OCI-LY3 (cell line): Measurements from ENCODE around the gene MFSD6.

Source experiments
- EZH2phosphoT487 ChIP-seq: fragments of 200-600 bp; shearing (Covaris generic); IDR thresholded peaks from 2 replicates; pipeline ENCODE4 v1.6.1; 2018; ENCODE audit warnings: antibody characterized with exemption, mixed run types, low read depth
- TF ChIP-seq, protein P1 (sequence below): fragments of 200-600, 300-600 bp; sonication (generic); IDR thresholded peaks from 2 replicates; pipeline ENCODE4 v1.5.1; 2014; ENCODE audit warnings: antibody characterized with exemption, low read length, low read depth

DNA sequence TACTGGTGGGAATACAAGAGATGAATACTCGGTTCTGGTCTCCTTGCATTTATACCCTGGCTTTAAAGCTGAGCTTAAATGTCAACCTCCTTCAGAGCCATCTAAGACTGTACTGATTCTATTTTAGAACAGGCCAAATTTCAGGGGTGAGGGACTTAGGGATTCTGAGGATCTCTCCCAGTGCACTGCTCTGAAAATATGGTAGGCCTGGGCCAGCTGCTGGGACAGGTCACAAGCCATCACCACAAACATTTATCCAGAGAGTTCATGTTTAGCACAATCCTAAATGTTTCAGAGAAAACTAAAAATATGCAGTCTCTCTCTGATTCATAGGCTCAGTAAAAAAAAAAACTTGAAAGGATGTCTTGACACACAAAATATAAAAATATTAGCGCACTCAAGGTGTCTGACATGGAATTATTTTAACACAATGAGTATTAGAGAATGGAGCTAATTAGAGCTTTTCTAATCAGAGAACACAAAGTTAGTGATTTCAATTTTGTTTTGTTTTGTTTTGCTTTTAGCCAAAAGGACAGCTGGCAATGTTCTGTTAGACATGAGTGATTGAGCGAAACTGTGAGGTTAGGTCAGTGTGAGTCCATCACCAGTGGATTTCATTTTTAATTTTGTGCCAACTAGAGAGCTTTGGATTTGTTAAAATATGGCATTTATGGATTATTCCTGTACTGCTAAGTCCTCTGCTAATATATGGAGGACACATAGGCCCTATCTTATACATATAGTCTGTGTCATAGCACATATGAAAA is 38.8 kb downstream of the MFSD6 start:
- TF ChIP-seq, protein P1, sequence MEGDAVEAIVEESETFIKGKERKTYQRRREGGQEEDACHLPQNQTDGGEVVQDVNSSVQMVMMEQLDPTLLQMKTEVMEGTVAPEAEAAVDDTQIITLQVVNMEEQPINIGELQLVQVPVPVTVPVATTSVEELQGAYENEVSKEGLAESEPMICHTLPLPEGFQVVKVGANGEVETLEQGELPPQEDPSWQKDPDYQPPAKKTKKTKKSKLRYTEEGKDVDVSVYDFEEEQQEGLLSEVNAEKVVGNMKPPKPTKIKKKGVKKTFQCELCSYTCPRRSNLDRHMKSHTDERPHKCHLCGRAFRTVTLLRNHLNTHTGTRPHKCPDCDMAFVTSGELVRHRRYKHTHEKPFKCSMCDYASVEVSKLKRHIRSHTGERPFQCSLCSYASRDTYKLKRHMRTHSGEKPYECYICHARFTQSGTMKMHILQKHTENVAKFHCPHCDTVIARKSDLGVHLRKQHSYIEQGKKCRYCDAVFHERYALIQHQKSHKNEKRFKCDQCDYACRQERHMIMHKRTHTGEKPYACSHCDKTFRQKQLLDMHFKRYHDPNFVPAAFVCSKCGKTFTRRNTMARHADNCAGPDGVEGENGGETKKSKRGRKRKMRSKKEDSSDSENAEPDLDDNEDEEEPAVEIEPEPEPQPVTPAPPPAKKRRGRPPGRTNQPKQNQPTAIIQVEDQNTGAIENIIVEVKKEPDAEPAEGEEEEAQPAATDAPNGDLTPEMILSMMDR = no peak
- TF ChIP-seq EZH2phosphoT487 = no peak
